GM12878 (cell line): ENCODE measurements around the gene UBB. TPM values are rescaled to one million over a fixed set of nuclear protein-coding genes. Genes with fewer than 3 reads are reported as not detected.

Source experiments
- ATAC-seq: fragments of 200-7000 bp; cut with Tn5 transposase; 3 replicates; pipeline ENCODE4 v1.9.1; 2020; ENCODE audit warnings: mild to moderate bottlenecking, moderate library complexity
- BruUV-seq: library from RNA; stranded (reverse); fragments of 400-500 nt; replicated peaks from 2 replicates; lab custom pipeline; 2021; lab: Mats Ljungman, UMichigan
- CTCF ChIA-PET: fragments of 300-600 bp; sonication (Branson Sonifier 250); formaldehyde crosslinking; extraction: SDS; loops from one replicate; lab custom pipeline; 2021; ENCODE audit warnings: inconsistent platforms; lab: Yijun Ruan, JAX
- POLR2A ChIA-PET: fragments of 350-600 bp; formaldehyde crosslinking; extraction: SDS; loops from one replicate; lab custom pipeline; 2021; ENCODE audit warnings: inconsistent platforms; lab: Charles Lee
- RAD21 ChIA-PET: fragments of 300-600 bp; sonication (Branson Sonifier 250); formaldehyde crosslinking; loops from one replicate; lab custom pipeline; 2023; ENCODE audit warnings: antibody characterized with exemption; ENCODE audit not compliant: unreplicated experiment; lab: Charles Lee
- SMC1A ChIA-PET: fragments of 300-600 bp; sonication (Branson Sonifier 250); formaldehyde crosslinking; loops from one replicate; lab custom pipeline; 2023; ENCODE audit not compliant: unreplicated experiment, uncharacterized antibody; lab: Charles Lee
- DNase-seq: peaks from one replicate; pipeline ENCODE4 v3.0.0-alpha.2; 2011; ENCODE audit warnings: low read depth, low spot score
- FAIRE-seq: peaks from 3 replicates; lab custom pipeline; 2011; peaks lifted over from hg19 to GRCh38; lab: Jason Lieb, UNC
- H2AFZ ChIP-seq: 2 replicates; pipeline ENCODE4 v1.6.0; 2011; ENCODE audit warnings: low read depth, low read length, control low read depth; ENCODE audit not compliant: control insufficient read depth
- H3K27ac ChIP-seq: 2 replicates; pipeline ENCODE4 v1.5.1; 2011; ENCODE audit warnings: control low read depth; ENCODE audit not compliant: control insufficient read depth, insufficient read depth
- H3K27me3 ChIP-seq, 2 experiments: replicated peaks in 1 of 2; 2 replicates each; pipeline versions ENCODE4 v1.6.0 to v1.6.1; 2011; ENCODE audit warnings: low read length in 1 of 2; ENCODE audit not compliant: control insufficient read depth in 2 of 2, insufficient read depth in 2 of 2
- H3K36me3 ChIP-seq, 2 experiments: 2 replicates each; pipeline ENCODE4 v1.5.1; 2011; ENCODE audit warnings: low read length in 1 of 2; ENCODE audit not compliant: control insufficient read depth in 2 of 2, insufficient read depth in 2 of 2
- H3K4me1 ChIP-seq: 2 replicates; pipeline ENCODE4 v1.6.1; 2011; ENCODE audit warnings: mild to moderate bottlenecking, low read length, moderate library complexity, mixed read lengths; ENCODE audit not compliant: control insufficient read depth, insufficient read depth
- H3K4me2 ChIP-seq: 2 replicates; pipeline ENCODE4 v1.6.0; 2011; ENCODE audit warnings: control low read depth; ENCODE audit not compliant: control insufficient read depth, insufficient read depth
- H3K4me3 ChIP-seq: fragments of 200-600 bp; sonication (generic); 2 replicates; pipeline ENCODE4 v1.5.1; 2016
- H3K79me2 ChIP-seq: 2 replicates; pipeline ENCODE4 v1.6.0; 2011; ENCODE audit warnings: low read length; ENCODE audit not compliant: control insufficient read depth, insufficient read depth
- H3K9ac ChIP-seq: 2 replicates; pipeline ENCODE4 v1.8.0; 2011; ENCODE audit warnings: low read length, control low read depth, mixed read lengths; ENCODE audit not compliant: control insufficient read depth, insufficient read depth
- H3K9me3 ChIP-seq: replicated peaks from 3 replicates; pipeline ENCODE4 v1.5.1; 2011; ENCODE audit warnings: mild to moderate bottlenecking, low read length; ENCODE audit not compliant: control insufficient read depth, insufficient read depth
- H4K20me1 ChIP-seq: 2 replicates; pipeline ENCODE4 v1.6.0; 2011; ENCODE audit not compliant: control insufficient read depth, insufficient read depth
- BMI1 ChIP-seq: fragments of 450-650 bp; IDR thresholded peaks from 2 replicates; pipeline ENCODE4 v1.6.1; 2016; ENCODE audit warnings: mild to moderate bottlenecking, moderate library complexity, borderline replicate concordance
- EED ChIP-seq: sonication (generic); IDR thresholded peaks from 2 replicates; pipeline ENCODE4 v1.6.1; 2016; ENCODE audit warnings: antibody characterized with exemption, low read depth
- GATAD2B ChIP-seq: fragments of 450-650 bp; conservative IDR thresholded peaks from 2 replicates; pipeline ENCODE4 v1.6.1; 2017; ENCODE audit warnings: low read depth, mild to moderate bottlenecking, moderate library complexity
- SP1 ChIP-seq: IDR thresholded peaks from one replicate; pipeline ENCODE4 v1.6.1; 2011; ENCODE audit warnings: low read depth, low read length
- WGBS: methylation state at CpG from one replicate; pipeline ENCODE4 v1.1.6; 2016; ENCODE audit warnings: low lambda C conversion rate; ENCODE audit not compliant: insufficient replicate concordance, insufficient coverage; ENCODE audit errors: missing lambda C conversion rate; 5-methylcytosine and 5-hydroxymethylcytosine counted together
- in situ Hi-C: fragments of 300-500 bp; cut with MboI; formaldehyde crosslinking; loops from 9 replicates; pipeline ENCODE4 v1.14.3; 2018; ENCODE audit warnings: mixed read lengths
- intact Hi-C: fragments of 100-400 bp; cut with micrococcal nuclease; formaldehyde crosslinking; loops from one replicate; pipeline ENCODE4 v1.14.2; 2022; ENCODE audit not compliant: unreplicated experiment
- polyA plus RNA-seq, 11 experiments: library from polyadenylated mRNA; depleted of rRNA in 4 of 11; unstranded in 6 of 11; stranded (reverse) in 5 of 11; fragments of >200 nt; fragmentation: Nextera tagmentation in 4 of 11; fragmentation: Illumina TruSeq in 1 of 11; extraction: Ambion mirVana in 4 of 11; extraction: Trizol in 1 of 11; gene quantifications; 1 replicate in 1 of 11; 2 replicates in 10 of 11; pipeline versions ENCODE4 v1.2.1 to v1.2.3, GENCODE V29; 2011 to 2016; ENCODE audit warnings: inconsistent platforms in 2 of 11, missing spikeins in 2 of 11, low read depth in 1 of 11
- total RNA-seq, 4 experiments: library from RNA; depleted of rRNA in 3 of 4; stranded (reverse); fragments of >200 nt in 3 of 4; fragmentation: Illumina TruSeq in 1 of 4; extraction: Trizol in 1 of 4; gene quantifications; 2 replicates each; pipeline versions ENCODE4 v1.2.1 to v1.2.3, GENCODE V29; 2013 to 2021
- TF ChIP-seq, protein P1 (sequence below): IDR thresholded peaks from 2 replicates; pipeline ENCODE4 v1.6.1; 2012; ENCODE audit warnings: low read depth, low read length, improper control_type of control experiment

The UBB gene
- total and polyA plus RNA-seq, 10 of the 15 experiments (the other 5 are each of a cell fraction or from before 2014, with no cell fraction given): 1,133 to 4,246 (median 2,099) TPM

DNA sequence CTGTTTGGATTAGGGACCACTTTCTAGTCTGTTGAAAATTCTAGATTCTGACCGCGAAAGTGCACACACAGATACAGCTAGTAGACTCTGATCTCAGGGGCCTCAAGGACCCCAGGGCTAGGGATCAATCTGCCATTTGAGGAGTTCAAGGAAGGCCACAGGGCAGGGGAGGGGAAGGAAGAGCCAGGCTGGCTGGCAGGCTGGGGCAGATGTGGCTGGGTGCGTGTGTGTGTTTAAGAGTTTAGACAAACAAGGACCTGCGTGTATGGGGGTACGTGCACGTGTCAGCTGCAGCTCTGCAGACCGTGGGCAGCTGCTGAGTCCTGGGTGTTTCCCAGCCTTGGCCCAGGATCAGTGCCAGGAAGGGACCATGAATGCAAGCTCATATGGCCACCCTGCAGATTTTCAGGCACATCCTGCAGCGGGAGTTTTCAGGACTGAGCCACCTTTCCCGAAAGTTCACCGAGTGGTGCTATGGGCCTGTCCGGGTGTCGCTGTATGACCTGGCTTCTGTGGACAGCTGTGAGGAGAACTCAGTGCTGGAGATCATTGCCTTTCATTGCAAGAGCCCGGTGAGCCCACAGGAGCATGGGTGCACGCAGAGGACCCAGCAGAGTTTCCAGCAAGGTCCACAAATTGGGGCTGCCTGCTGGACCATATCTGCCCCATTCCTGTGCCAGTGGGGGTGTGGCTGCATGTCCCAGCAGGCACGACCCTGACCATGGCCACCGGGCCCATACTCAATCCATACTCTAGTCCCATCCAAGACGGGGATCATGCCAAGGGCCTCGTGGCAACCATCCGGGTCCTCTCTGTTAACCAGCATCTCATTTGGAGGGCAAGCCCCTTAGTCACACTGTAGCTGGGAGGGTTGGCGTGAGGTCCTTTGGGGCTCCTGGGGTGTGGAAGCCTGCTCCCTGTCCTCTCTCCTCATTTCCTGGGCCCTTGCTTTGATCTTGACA, 45.1 kb downstream of the UBB start:
- Histone ChIP-seq H4K20me1 (no peaks in the 10 kb centered on the region), H3K79me2 (peaks cover 2% of the 10 kb centered on the region), H3K9ac (no peak overlapping the region), H2AFZ (no peak overlapping the region), H3K4me1 (no peaks in the 10 kb centered on the region), H3K36me3 (peaks cover 27 to 36% of the 10 kb centered on the region in 2 experiments), H3K9me3 (no peaks in the 10 kb centered on the region), H3K4me3 (no peak overlapping the region), H3K27me3 (no peaks in the 10 kb centered on the region), H3K27ac (no peak overlapping the region), H3K4me2 (no peak overlapping the region)
- in situ Hi-C loops (no loop called here), intact Hi-C loops (no loop called here)
- ATAC-seq: no peak
- TF ChIP-seq, protein P1, sequence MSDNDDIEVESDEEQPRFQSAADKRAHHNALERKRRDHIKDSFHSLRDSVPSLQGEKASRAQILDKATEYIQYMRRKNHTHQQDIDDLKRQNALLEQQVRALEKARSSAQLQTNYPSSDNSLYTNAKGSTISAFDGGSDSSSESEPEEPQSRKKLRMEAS: no peak
- TF ChIP-seq BMI1 (no peak), SP1 (no peak), GATAD2B (no peak), EED (no peak)
- ChIA-PET RAD21 (interaction anchor here (1.7 kb wide), 1 partner anchor 13 kb away, joined by 5 read pairs; no protein-coding TSS in a partner anchor), CTCF (interaction anchor here (0.5 to 1.2 kb wide), 2 partner anchors 12 to 23 kb away, joined by 3 to 4 read pairs; no protein-coding TSS in a partner anchor), SMC1A (interaction anchor here (1.0 to 2.5 kb wide), 5 partner anchors 9 to 62 kb away, joined by 3 to 8 read pairs (median 4); partner anchors contain the start of gene TRPV2), POLR2A (interaction anchor here (1.8 kb wide), 1 partner anchor 13 kb away, joined by 6 read pairs; no protein-coding TSS in a partner anchor)
- FAIRE-seq: no peak
- DNase-seq: no peak
- 90% methylated on average over 19 of the region's 20 CpGs for WGBS
- BruUV-seq: no TSS peak
